ENCODE measurements around the gene MAN1A1. TPM values are rescaled to one million over a fixed set of nuclear protein-coding genes. Genes with fewer than 3 reads are reported as not detected.

MAN1A1 gene
- total RNA-seq, 4 donors from 2014 or later, result 30.0 to 99.0 (median 69.8) TPM

- H3K27me3 ChIP-seq, result no peaks in the 10 kb centered on the region
- H3K4me1 ChIP-seq, result no peaks in the 10 kb centered on the region
- no peak for DNase-seq
- TF ChIP-seq CTCF (IDR thresholded peaks at IDR 0.05) (no peak), POLR2A (IDR thresholded peaks at IDR 0.05) (no peak)
- no peaks in the 10 kb centered on the region for H3K9me3 ChIP-seq
- intact Hi-C loops (cut with DNase I; ENCODE audit: low total_unique reads), result no loop called here
- no peaks in the 10 kb centered on the region for H3K36me3 ChIP-seq
- H3K4me3 ChIP-seq, result no peak overlapping the region
- no peak overlapping the region for H3K27ac ChIP-seq
Observed at GRCh38 chr6:119176445-119176844, 173.1 kb downstream of the MAN1A1 start.

DNA sequence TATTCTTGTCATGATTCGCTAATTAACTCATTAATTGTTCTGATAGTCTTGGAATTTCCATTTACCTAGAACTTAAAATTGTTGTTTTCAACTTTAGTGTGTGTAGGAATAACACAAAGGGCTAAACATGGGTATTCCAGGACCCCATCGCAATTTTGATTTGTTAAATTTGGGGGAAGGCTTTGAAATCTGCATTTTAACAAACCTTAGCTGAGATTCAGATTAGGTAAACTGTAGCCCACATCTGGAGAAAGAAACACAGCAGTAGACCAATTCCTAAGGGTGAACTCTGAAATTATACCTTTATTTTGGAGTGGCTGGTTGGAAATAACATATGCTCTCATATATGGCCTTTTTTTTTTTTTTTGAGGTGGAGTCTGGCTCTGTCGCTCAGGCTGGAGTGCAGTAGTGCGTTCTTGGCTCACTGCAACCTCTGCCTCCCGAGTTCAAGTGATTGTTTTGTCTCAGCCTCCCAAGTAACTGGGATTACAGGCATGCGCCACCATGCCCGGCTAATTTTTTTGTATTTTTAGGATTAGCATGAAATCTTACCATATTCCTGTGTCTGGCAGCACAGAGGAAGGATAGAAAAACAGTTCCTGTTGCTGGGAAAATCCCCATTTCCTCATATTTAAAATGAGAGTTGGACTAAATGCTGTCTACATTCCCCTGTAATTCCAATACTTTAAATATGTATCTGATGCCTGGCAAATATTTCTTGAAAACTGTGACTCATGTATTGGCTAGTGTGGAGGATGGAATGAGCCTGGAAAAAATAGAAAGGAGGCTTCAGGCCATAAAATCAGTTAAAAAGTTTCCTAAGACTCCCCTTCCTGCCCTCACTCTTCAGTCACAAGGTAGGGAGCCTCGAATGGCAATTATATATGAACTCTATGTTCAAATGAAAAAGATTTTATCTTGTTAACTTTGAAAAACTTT is 174.4 kb downstream of the MAN1A1 start:
- intact Hi-C loops (cut with DNase I; ENCODE audit: low total_unique reads), result no loop called here
- Histone ChIP-seq H3K27me3 (no peaks in the 10 kb centered on the region), H3K4me3 (no peak overlapping the region), H3K9me3 (no peaks in the 10 kb centered on the region), H3K27ac (no peak overlapping the region), H3K36me3 (no peaks in the 10 kb centered on the region), H3K4me1 (no peaks in the 10 kb centered on the region)
- no peak for DNase-seq
- TF ChIP-seq POLR2A (IDR thresholded peaks at IDR 0.05), result no peak
- no peak for TF ChIP-seq CTCF (IDR thresholded peaks at IDR 0.05)

- H3K27ac ChIP-seq, result no peak overlapping the region
- no peaks in the 10 kb centered on the region for H3K27me3 ChIP-seq
- no peaks in the 10 kb centered on the region for H3K9me3 ChIP-seq
- H3K36me3 ChIP-seq, result no peaks in the 10 kb centered on the region
- intact Hi-C loops (cut with DNase I; ENCODE audit: low total_unique reads), result no loop called here
- TF ChIP-seq CTCF (IDR thresholded peaks at IDR 0.05) (no peak), POLR2A (IDR thresholded peaks at IDR 0.05) (no peak)
- DNase-seq, result no peak
- no peak overlapping the region for H3K4me3 ChIP-seq
- no peaks in the 10 kb centered on the region for H3K4me1 ChIP-seq
Observed at GRCh38 chr6:119174085-119174445, 175.5 kb downstream of the MAN1A1 start.

DNA sequence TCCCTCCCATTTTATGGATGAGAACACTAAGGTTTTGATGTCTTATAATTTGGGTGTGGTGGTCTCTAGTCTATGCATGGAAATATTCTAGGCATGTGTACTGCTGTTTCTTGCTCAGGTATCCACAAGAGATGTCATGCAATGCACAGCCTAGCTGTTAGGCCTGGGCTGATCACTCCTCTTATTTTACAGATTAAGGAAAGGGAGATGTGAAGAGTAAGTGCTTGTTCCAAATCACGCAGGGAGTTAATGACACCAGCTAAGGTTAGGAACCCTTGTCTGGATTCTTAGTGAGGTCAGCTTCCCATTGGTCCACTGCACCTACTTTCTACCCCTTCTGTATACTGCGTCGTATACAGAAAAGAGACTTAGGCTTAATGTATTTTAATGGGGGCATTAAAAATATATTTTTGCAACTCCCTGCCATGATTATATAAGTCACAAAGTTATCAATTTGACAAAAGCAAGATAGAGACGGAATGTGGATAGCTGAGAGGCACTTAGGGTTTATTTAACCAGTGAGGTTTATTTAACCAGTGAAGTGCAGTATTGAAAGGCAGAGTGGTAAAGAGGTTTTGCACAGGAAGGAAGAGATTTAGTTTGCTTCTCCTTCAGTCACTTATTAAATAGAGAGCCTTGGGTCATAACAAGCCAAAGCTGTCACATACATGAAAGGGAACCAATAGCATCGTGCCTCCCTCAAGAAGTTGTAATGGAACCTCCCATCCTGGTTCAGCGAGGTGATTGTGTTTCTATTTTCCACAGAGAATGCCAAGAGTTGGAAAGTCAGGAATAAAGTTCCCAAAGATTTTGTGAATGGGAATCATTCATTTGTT is 176.1 kb downstream of the MAN1A1 start:
- H3K27me3 ChIP-seq, result no peaks in the 10 kb centered on the region
- no peak overlapping the region for H3K27ac ChIP-seq
- no peak for DNase-seq
- no peak overlapping the region for H3K4me3 ChIP-seq
- no peaks in the 10 kb centered on the region for H3K4me1 ChIP-seq
- no peak for TF ChIP-seq CTCF (IDR thresholded peaks at IDR 0.05)
- no peak for TF ChIP-seq POLR2A (IDR thresholded peaks at IDR 0.05)
- H3K9me3 ChIP-seq, result no peaks in the 10 kb centered on the region
- intact Hi-C loops (cut with DNase I; ENCODE audit: low total_unique reads), result no loop called here
- no peaks in the 10 kb centered on the region for H3K36me3 ChIP-seq

- Histone ChIP-seq H3K4me1 (no peaks in the 10 kb centered on the region), H3K27ac (no peak overlapping the region)
- no peak for DNase-seq
Observed at GRCh38 chr6:119172824-119173223, 176.7 kb downstream of the MAN1A1 start.

More at GRCh38 chr6:119172824-119173223, 176.7 kb downstream of the MAN1A1 start:
- TF ChIP-seq POLR2A (IDR thresholded peaks at IDR 0.05) (no peak), CTCF (IDR thresholded peaks at IDR 0.05) (no peak)
- Histone ChIP-seq H3K4me3 (no peak overlapping the region), H3K36me3 (no peaks in the 10 kb centered on the region), H3K9me3 (no peaks in the 10 kb centered on the region), H3K27me3 (no peaks in the 10 kb centered on the region)
- intact Hi-C loops (cut with DNase I; ENCODE audit: low total_unique reads), result no loop called here

Data from uterus (tissue), 4 donors.